Cardiac fibroblast (primary cell): ENCODE data around the gene ZNF319.

Experiments used
- DNase-seq, 2 donors: peaks; one replicate each; pipeline versions ENCODE4 v3.0.0 to v3.0.0-alpha.2; 2010; ENCODE audit warnings: low read depth in 2 of 2
- H3K4me3 ChIP-seq, 2 donors: replicated peaks in 1 of 2; 1 replicate in 1 of 2; 2 replicates in 1 of 2; pipeline ENCODE4 v1.5.1; 2011; ENCODE audit warnings: low read depth in 2 of 2, low read length in 2 of 2, mild to moderate bottlenecking in 2 of 2, moderate library complexity in 1 of 2
- TF ChIP-seq, protein P1 (sequence below): IDR thresholded peaks from one replicate; pipeline ENCODE4 v1.5.1; 2011; ENCODE audit warnings: low read depth, mild to moderate bottlenecking, low read length, inconsistent platforms

The ZNF319 gene

DNA sequence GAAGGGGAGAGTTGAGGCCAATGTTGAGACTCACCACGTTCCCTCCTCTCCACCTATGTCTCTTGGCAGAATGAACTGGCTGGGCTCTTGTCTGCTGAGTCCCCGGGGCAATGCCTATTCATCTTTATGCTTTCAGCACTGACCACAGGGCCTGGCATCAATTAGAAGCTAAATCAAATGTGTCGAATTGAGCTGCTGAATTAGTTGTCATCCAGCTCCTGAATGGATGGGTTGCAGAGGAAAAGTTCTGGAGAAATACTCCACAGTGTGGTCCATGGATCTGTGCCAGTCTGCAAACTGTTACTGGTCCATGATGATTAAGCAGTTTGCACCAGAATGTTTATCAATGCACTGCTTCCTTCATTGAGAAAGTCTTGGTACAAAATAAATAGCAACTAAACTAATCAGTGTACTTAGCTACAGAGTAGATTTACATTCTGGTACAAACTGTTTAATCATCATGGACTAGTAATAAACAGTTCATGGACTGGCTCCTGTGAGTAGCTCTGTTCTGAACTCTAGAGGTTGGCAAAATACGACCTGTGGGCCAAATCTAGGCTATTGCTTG, 34.2 kb downstream of the ZNF319 start:
- TF ChIP-seq, protein P1, sequence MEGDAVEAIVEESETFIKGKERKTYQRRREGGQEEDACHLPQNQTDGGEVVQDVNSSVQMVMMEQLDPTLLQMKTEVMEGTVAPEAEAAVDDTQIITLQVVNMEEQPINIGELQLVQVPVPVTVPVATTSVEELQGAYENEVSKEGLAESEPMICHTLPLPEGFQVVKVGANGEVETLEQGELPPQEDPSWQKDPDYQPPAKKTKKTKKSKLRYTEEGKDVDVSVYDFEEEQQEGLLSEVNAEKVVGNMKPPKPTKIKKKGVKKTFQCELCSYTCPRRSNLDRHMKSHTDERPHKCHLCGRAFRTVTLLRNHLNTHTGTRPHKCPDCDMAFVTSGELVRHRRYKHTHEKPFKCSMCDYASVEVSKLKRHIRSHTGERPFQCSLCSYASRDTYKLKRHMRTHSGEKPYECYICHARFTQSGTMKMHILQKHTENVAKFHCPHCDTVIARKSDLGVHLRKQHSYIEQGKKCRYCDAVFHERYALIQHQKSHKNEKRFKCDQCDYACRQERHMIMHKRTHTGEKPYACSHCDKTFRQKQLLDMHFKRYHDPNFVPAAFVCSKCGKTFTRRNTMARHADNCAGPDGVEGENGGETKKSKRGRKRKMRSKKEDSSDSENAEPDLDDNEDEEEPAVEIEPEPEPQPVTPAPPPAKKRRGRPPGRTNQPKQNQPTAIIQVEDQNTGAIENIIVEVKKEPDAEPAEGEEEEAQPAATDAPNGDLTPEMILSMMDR, result no peak
- no peak overlapping the region for H3K4me3 ChIP-seq
- peak; percentile 32 to 48 for DNase-seq

DNA sequence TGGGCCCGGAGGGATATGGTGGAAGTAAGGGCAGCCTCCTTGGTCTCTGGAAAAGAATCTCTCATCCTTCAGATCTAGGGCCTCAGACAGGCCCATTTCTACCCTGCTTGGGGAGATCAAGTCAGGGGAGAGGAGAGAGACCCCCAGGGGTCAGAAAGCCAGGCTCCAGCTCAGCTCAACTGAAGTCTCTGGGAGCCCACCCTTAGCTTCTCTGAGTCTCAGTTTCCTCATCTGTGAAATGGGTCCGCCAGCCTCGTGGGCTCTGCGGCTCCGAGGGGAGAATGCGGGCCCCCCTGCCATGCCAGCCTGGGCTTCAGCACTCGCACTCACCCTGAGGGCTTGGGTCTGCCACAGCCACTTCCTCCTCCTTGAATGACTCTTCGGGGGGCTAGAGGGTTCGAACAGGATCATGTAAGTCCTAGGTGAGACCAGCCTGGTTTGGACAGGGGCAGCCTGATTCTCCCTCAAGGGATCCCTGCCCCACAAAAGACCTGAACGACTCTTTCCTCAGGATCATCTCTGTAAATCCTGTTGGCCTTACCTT, 36.2 kb downstream of the ZNF319 start:
- H3K4me3 ChIP-seq, result no peak overlapping the region
- DNase-seq, result no peak
- TF ChIP-seq, protein P1, result no peak

DNA sequence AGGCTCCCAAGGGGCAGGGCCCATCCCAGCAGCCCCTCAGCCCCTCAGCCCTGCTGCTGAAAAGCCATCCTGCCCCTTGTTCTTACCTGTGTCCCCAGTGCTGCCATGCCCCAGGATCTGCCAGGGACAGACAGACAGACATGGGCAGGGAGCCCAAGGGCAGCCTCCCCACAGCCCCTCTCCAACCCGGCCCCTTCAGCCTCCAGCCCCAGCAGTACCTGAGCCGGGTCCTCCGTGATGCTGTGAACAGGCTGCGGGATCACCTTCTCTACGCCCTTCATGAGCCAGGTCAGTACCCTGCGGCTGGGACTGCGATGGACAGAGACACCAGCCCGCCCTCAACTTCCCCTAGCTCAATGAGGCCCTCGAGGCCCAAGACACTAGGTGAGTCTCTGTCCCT, 37.7 kb downstream of the ZNF319 start:
- DNase-seq, result no peak
- TF ChIP-seq, protein P1, result no peak

DNA sequence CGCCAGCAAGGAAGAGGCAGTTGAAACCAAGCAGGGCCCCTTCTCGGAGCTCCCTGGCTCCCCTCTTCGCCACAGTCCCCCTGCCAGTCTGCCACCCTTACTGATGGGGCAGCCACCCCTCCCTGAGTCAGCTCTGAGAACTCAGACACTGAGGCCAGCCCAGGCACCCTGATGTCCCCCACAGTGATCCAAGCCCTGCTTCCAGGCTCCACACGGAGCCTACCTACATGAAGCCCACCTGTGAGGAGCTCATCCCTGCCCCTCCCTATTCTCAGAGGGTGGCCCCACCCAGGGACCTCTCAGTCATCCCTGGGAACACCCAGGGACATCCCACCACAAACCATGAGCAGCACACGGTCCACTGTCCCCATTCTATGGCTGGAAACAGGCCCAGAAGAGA, 38.4 kb downstream of the ZNF319 start:
- H3K4me3 ChIP-seq, result no peak overlapping the region
- TF ChIP-seq, protein P1, result no peak
- no peak for DNase-seq

More for the DNA sequence above, 37.7 kb downstream of the ZNF319 start:
- H3K4me3 ChIP-seq, result no peak overlapping the region

DNA sequence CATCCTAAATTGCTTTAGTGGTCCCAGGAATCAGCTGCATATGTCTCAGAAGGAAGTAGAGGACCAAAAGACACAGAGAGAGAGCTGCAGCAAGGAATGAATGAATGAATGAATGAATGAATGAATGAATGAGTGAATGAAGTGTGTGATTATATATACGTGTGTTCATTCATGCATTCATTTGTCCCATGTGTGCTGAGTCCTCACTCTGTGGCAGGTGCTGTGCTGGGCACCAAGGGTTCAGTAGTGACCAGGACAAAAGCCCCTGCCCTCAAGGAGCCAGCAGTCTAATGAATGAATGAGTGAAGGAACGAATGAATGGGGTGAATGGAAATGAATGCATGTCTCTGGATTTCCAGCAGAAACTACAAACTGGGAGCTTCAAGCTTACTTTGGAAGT, 38.9 kb downstream of the ZNF319 start:
- no peak for DNase-seq
- TF ChIP-seq, protein P1, result no peak

DNA sequence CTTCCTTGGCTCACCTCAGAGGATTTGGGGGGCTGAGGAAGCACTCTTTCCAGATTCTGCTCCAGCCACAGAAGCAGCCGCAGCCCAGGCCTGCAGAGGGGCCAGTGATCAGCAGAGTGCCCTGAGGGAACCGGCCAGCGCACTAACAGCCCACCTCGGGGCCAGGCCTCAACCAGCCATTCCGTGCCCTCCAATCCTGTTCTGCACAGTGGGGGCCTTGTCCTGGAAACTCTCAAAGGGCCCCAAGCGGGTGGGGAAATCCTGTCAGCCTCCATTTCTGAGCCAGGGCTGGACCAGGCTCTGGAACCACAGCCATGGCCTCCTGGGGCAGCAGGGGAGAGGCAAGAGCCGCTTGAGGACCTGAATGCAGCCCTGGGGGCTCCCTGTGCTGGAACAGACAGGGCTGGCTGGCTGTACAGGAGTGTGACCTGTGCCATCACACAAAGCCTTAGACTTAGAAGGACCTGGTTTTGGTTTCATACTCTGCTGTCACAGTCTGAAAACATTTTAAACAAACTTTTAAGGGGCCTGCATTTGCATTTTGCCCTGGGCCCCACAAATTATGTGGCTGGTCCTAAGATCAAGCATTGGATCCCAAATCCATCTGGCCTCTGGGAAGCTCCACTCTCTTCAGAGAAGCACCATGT, 39.5 kb downstream of the ZNF319 start:
- TF ChIP-seq, protein P1, result no peak
- H3K4me3 ChIP-seq, result no peak overlapping the region
- DNase-seq, result no peak

More for the DNA sequence above, 38.9 kb downstream of the ZNF319 start:
- no peak overlapping the region for H3K4me3 ChIP-seq
